ENCODE data around the gene DACT2.

DACT2 gene

GRCh38 chr6:168319279-168320111 lies at the start of gene DACT2:
Gene DACT2, minus strand, starts transcription at chr6:168319777. Its CDS starts 144 bp downstream, at chr6:168319633.
- H3K27ac Mint-ChIP-seq (ENCODE audit: low read depth): no peak within 1 kb of the TSS
- no peak for DNase-seq (ENCODE audit: low spot score in 2 of 2)
- no peak within 1 kb of the TSS for H3K4me3 Mint-ChIP-seq
- peaks cover 61% of the 10 kb centered on the region for H3K27me3 Mint-ChIP-seq
- ATAC-seq (replicated peaks; ENCODE audit: extremely low read depth, poor library complexity, severe bottlenecking): no peak
- no peaks in the 10 kb centered on the region for H3K9me3 Mint-ChIP-seq
- peaks cover 1% of the 10 kb centered on the region for H3K36me3 Mint-ChIP-seq (ENCODE audit: insufficient read depth)
- no peaks in the 10 kb centered on the region for H3K4me1 Mint-ChIP-seq

GRCh38 chr6:168368936-168369335 lies 49.4 kb upstream of the DACT2 start:
- Mint-ChIP-seq H3K4me3 (no peak overlapping the region), H3K27me3 (peaks cover 7% of the 10 kb centered on the region), H3K4me1 (no peaks in the 10 kb centered on the region), H3K36me3 (ENCODE audit: insufficient read depth) (peaks cover 3% of the 10 kb centered on the region), H3K27ac (ENCODE audit: low read depth) (no peak overlapping the region), H3K9me3 (no peaks in the 10 kb centered on the region)
- no peak for ATAC-seq (replicated peaks; ENCODE audit: extremely low read depth, poor library complexity, severe bottlenecking)
- DNase-seq (ENCODE audit: low spot score in 2 of 2): no peak

- Mint-ChIP-seq H3K27me3 (peaks cover 14% of the 10 kb centered on the region), H3K4me1 (no peaks in the 10 kb centered on the region), H3K4me3 (no peak overlapping the region), H3K9me3 (no peaks in the 10 kb centered on the region), H3K27ac (ENCODE audit: low read depth) (no peak overlapping the region), H3K36me3 (ENCODE audit: insufficient read depth) (peaks cover 3% of the 10 kb centered on the region)
- no peak for ATAC-seq (replicated peaks; ENCODE audit: extremely low read depth, poor library complexity, severe bottlenecking)
- DNase-seq (ENCODE audit: low spot score in 2 of 2): no peak
These were observed 48.7 kb upstream of the DACT2 start for GRCh38 chr6:168368066-168368820.

GRCh38 chr6:168367285-168367751 lies 47.7 kb upstream of the DACT2 start:
- Mint-ChIP-seq H3K4me3 (no peak overlapping the region), H3K27ac (ENCODE audit: low read depth) (no peak overlapping the region), H3K4me1 (no peaks in the 10 kb centered on the region), H3K9me3 (no peaks in the 10 kb centered on the region), H3K36me3 (ENCODE audit: insufficient read depth) (peaks cover 3% of the 10 kb centered on the region), H3K27me3 (peaks cover 22% of the 10 kb centered on the region)
- DNase-seq (ENCODE audit: low spot score in 2 of 2): no peak
- ATAC-seq (replicated peaks; ENCODE audit: extremely low read depth, poor library complexity, severe bottlenecking): no peak

- Mint-ChIP-seq H3K27me3 (peaks cover 22% of the 10 kb centered on the region), H3K36me3 (ENCODE audit: insufficient read depth) (peaks cover 3% of the 10 kb centered on the region), H3K9me3 (no peaks in the 10 kb centered on the region), H3K4me3 (no peak overlapping the region), H3K4me1 (no peaks in the 10 kb centered on the region), H3K27ac (ENCODE audit: low read depth) (no peak overlapping the region)
- ATAC-seq (replicated peaks; ENCODE audit: extremely low read depth, poor library complexity, severe bottlenecking): no peak
- no peak for DNase-seq (ENCODE audit: low spot score in 2 of 2)
These were observed 46.9 kb upstream of the DACT2 start for GRCh38 chr6:168366473-168366872.

- H3K27ac Mint-ChIP-seq (ENCODE audit: low read depth): no peak overlapping the region
- H3K4me3 Mint-ChIP-seq: no peak overlapping the region
- H3K9me3 Mint-ChIP-seq: no peaks in the 10 kb centered on the region
- DNase-seq (ENCODE audit: low spot score in 2 of 2) (no peak), ATAC-seq (replicated peaks; ENCODE audit: extremely low read depth, poor library complexity, severe bottlenecking) (no peak)
- H3K27me3 Mint-ChIP-seq: peaks cover 22% of the 10 kb centered on the region
- no peaks in the 10 kb centered on the region for H3K4me1 Mint-ChIP-seq
- peaks cover 3% of the 10 kb centered on the region for H3K36me3 Mint-ChIP-seq (ENCODE audit: insufficient read depth)
These were observed 46.0 kb upstream of the DACT2 start for GRCh38 chr6:168365422-168366165.

- Mint-ChIP-seq H3K4me1 (no peaks in the 10 kb centered on the region), H3K27me3 (peaks cover 25% of the 10 kb centered on the region), H3K36me3 (ENCODE audit: insufficient read depth) (peaks cover 3% of the 10 kb centered on the region), H3K9me3 (no peaks in the 10 kb centered on the region), H3K4me3 (no peak overlapping the region), H3K27ac (ENCODE audit: low read depth) (no peak overlapping the region)
- no peak for DNase-seq (ENCODE audit: low spot score in 2 of 2)
- no peak for ATAC-seq (replicated peaks; ENCODE audit: extremely low read depth, poor library complexity, severe bottlenecking)
These were observed 45.3 kb upstream of the DACT2 start for GRCh38 chr6:168364793-168365421.

GRCh38 chr6:168363811-168364792 lies 44.5 kb upstream of the DACT2 start:
- DNase-seq (ENCODE audit: low spot score in 2 of 2): no peak
- peaks cover 2% of the 10 kb centered on the region for H3K36me3 Mint-ChIP-seq (ENCODE audit: insufficient read depth)
- H3K27ac Mint-ChIP-seq (ENCODE audit: low read depth): peak overlapping the region; percentile 49
- peaks cover 33% of the 10 kb centered on the region for H3K27me3 Mint-ChIP-seq
- no peak for ATAC-seq (replicated peaks; ENCODE audit: extremely low read depth, poor library complexity, severe bottlenecking)
- no peaks in the 10 kb centered on the region for H3K9me3 Mint-ChIP-seq
- H3K4me1 Mint-ChIP-seq: no peaks in the 10 kb centered on the region
- H3K4me3 Mint-ChIP-seq: no peak overlapping the region

GRCh38 chr6:168363302-168363701 lies 43.7 kb upstream of the DACT2 start:
- H3K27ac Mint-ChIP-seq (ENCODE audit: low read depth): no peak overlapping the region
- H3K9me3 Mint-ChIP-seq: no peaks in the 10 kb centered on the region
- H3K4me3 Mint-ChIP-seq: no peak overlapping the region
- H3K27me3 Mint-ChIP-seq: peaks cover 36% of the 10 kb centered on the region
- no peaks in the 10 kb centered on the region for H3K36me3 Mint-ChIP-seq (ENCODE audit: insufficient read depth)
- no peaks in the 10 kb centered on the region for H3K4me1 Mint-ChIP-seq
- no peak for ATAC-seq (replicated peaks; ENCODE audit: extremely low read depth, poor library complexity, severe bottlenecking)
- no peak for DNase-seq (ENCODE audit: low spot score in 2 of 2)

GRCh38 chr6:168362276-168362990 lies 42.9 kb upstream of the DACT2 start:
- Mint-ChIP-seq H3K9me3 (no peaks in the 10 kb centered on the region), H3K27ac (ENCODE audit: low read depth) (no peak overlapping the region), H3K4me1 (no peaks in the 10 kb centered on the region), H3K36me3 (ENCODE audit: insufficient read depth) (no peaks in the 10 kb centered on the region), H3K27me3 (peaks cover 36% of the 10 kb centered on the region), H3K4me3 (no peak overlapping the region)
- DNase-seq (ENCODE audit: low spot score in 2 of 2) (no peak), ATAC-seq (replicated peaks; ENCODE audit: extremely low read depth, poor library complexity, severe bottlenecking) (no peak)

GRCh38 chr6:168361766-168362165 lies 42.2 kb upstream of the DACT2 start:
- Mint-ChIP-seq H3K27me3 (peaks cover 36% of the 10 kb centered on the region), H3K36me3 (ENCODE audit: insufficient read depth) (no peaks in the 10 kb centered on the region), H3K4me1 (no peaks in the 10 kb centered on the region), H3K9me3 (no peaks in the 10 kb centered on the region), H3K4me3 (no peak overlapping the region), H3K27ac (ENCODE audit: low read depth) (no peak overlapping the region)
- ATAC-seq (replicated peaks; ENCODE audit: extremely low read depth, poor library complexity, severe bottlenecking) (no peak), DNase-seq (ENCODE audit: low spot score in 2 of 2) (no peak)

All from central memory CD8-positive, alpha-beta T cell (primary cell).